HUES48 (cell line): ENCODE data around the gene PLS3.
"Not testable (repeated sequence)": the region's sequence is repeated elsewhere in the genome, so short reads cannot be mapped to it uniquely, and the experiment has no call there.

Experiments used
- H3K27ac ChIP-seq: one replicate; pipeline ENCODE4 v1.7.0; 2013; ENCODE audit warnings: low read depth, low read length, inconsistent platforms
- H3K27me3 ChIP-seq: 2 replicates; pipeline ENCODE4 v1.6.1; 2013; ENCODE audit warnings: mild to moderate bottlenecking, low read length; ENCODE audit not compliant: control insufficient read depth, insufficient read depth
- H3K36me3 ChIP-seq: 2 replicates; pipeline ENCODE4 v1.6.1; 2013; ENCODE audit warnings: low read length; ENCODE audit not compliant: control insufficient read depth, insufficient read depth
- H3K4me1 ChIP-seq: 2 replicates; pipeline ENCODE4 v1.6.1; 2013; ENCODE audit warnings: mild to moderate bottlenecking, low read length; ENCODE audit not compliant: control insufficient read depth, insufficient read depth
- H3K4me3 ChIP-seq: 2 replicates; pipeline ENCODE4 v1.5.1; 2013; ENCODE audit warnings: mild to moderate bottlenecking, low read depth, low read length
- H3K9ac ChIP-seq: 2 replicates; pipeline ENCODE4 v1.6.1; 2013; ENCODE audit warnings: mild to moderate bottlenecking, low read depth, low read length, moderate library complexity
- H3K9me3 ChIP-seq: 2 replicates; pipeline ENCODE4 v1.6.1; 2013; ENCODE audit warnings: low read length; ENCODE audit not compliant: control insufficient read depth, insufficient read depth

The PLS3 gene

DNA sequence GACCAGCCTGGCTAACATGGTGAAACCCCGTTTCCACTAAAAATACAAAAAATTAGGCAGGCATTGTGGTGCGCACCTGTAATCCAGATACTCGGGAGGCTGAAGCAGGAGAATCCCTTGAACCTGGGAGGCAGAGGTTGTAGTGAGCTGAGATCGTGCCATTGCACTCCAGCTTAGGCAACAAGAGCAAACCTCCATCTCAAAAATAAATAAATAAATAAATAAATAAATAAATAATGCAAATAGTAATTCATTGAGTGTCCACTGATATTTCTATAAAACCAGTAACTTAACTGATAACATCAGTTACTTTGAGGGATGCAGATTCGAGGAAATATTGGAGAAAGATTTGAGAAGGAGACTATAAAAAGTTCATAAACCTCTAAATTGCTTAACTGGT is 83.4 kb downstream of the PLS3 start:
- not testable (repeated sequence) for H3K27ac ChIP-seq, H3K9me3 ChIP-seq, H3K27me3 ChIP-seq, H3K9ac ChIP-seq, H3K4me3 ChIP-seq
- Histone ChIP-seq H3K4me1 (peaks cover 33% of the 10 kb centered on the region), H3K36me3 (peaks cover 88% of the 10 kb centered on the region)

DNA sequence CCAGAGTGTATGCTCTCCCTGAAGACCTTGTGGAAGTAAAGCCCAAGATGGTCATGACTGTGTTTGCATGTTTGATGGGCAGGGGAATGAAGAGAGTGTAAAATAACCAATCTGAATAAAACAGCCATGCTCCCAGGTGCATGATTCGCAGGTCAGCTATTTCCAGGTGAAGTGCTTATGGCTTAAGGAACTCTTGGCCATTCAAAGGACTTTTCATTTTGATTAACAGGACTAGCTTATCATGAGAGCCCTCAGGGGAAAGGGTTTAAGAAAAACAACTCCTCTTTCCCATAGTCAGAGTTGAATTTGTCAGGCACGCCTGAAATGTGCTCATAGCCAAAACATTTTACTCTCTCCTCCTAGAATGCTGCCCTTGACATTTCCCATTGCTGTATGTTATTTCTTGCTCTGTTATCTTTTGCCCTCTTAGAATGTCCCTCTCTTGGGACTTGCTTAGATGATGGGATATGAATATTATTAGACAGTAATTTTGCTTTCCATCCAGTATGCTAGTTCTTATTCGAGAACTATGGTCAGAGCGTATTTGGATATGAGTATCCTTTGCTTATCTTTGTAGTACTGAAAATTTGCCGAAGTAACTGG is 88.6 kb downstream of the PLS3 start:
- Histone ChIP-seq H3K27ac (peak overlapping the region; percentile 93), H3K36me3 (peaks cover 70% of the 10 kb centered on the region), H3K9ac (peak overlapping the region; percentile 59), H3K27me3 (no peaks in the 10 kb centered on the region), H3K4me3 (no peak overlapping the region), H3K9me3 (no peaks in the 10 kb centered on the region), H3K4me1 (peaks cover 30% of the 10 kb centered on the region)

DNA sequence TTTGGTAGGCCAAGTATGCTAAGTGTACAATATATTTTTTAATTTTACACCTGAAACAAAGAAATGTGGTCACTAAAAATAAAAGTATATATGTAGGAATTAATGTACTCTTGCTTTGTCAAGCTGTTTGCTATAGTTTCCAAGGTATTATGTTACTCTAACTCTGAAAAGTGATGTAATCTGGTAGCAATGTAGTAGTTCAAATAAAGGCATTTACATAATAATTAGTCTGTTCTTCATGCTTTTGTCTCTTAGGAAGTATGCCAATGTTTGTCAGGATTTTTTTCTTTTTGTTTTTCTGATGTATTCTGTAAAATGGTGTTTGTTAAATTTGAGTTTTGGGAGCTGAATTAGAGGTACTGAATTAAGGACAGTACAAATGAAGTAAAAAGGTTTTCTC is 89.5 kb downstream of the PLS3 start:
- H3K27me3 ChIP-seq, result no peaks in the 10 kb centered on the region

DNA sequence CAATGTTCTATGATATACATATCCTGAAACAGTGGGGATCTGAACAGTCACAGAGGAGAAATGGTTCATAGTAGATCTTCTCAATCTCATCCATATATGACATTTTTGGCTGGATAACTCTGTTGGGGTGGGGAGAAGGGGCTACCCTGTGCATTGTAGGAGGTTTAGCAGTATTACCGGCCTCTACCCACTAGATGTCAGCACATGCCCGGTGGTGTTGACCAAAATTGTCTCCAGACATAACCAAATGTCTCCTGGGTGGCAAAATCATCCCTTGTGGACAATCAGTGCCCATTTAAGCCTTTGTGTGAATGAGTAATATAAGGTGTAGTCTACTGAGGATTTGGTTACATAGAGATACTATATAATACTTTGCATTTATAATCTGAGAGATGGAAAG is 89.9 kb downstream of the PLS3 start:
- H3K36me3 ChIP-seq, result peaks cover 64% of the 10 kb centered on the region
- peak overlapping the region; percentile 93 for H3K27ac ChIP-seq
- no peaks in the 10 kb centered on the region for H3K27me3 ChIP-seq
- peak overlapping the region; percentile 64 for H3K9ac ChIP-seq
- peak overlapping the region; percentile 24; the same call in 1 of the 2 replicates for H3K4me3 ChIP-seq
- no peaks in the 10 kb centered on the region for H3K9me3 ChIP-seq
- H3K4me1 ChIP-seq, result peaks cover 30% of the 10 kb centered on the region

More for the DNA sequence above, 89.5 kb downstream of the PLS3 start:
- Histone ChIP-seq H3K4me1 (peaks cover 30% of the 10 kb centered on the region), H3K4me3 (peak overlapping the region; percentile 24; the same call in 1 of the 2 replicates), H3K9ac (peak overlapping the region; percentile 64), H3K9me3 (no peaks in the 10 kb centered on the region), H3K27ac (peak overlapping the region; percentile 93), H3K36me3 (peaks cover 64% of the 10 kb centered on the region)

DNA sequence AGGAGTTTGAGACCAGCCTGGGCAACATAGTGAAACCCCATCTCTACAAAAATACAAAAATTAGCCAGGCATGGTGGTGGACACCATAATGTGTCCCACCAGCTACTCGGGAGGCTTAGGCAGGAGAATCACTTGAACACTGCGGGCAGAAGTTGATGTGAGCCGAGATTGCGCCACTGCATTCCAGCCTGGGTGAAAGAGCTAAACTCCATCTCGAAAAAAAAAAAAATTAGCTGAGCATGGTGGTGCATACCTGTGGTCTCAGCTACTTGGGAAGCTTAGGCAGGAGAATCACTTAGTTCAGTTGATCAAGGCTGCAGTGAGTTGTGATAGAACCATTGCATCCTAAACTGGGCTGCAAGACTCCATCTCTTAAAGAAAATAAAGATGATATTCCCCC is 91.2 kb downstream of the PLS3 start:
- H3K27me3 ChIP-seq, result no peaks in the 10 kb centered on the region
- no peak overlapping the region for H3K9ac ChIP-seq
- H3K4me3 ChIP-seq, result no peak overlapping the region
- H3K36me3 ChIP-seq, result peaks cover 52% of the 10 kb centered on the region
- no peaks in the 10 kb centered on the region for H3K9me3 ChIP-seq
- H3K4me1 ChIP-seq, result peaks cover 30% of the 10 kb centered on the region
- H3K27ac ChIP-seq, result no peak overlapping the region

DNA sequence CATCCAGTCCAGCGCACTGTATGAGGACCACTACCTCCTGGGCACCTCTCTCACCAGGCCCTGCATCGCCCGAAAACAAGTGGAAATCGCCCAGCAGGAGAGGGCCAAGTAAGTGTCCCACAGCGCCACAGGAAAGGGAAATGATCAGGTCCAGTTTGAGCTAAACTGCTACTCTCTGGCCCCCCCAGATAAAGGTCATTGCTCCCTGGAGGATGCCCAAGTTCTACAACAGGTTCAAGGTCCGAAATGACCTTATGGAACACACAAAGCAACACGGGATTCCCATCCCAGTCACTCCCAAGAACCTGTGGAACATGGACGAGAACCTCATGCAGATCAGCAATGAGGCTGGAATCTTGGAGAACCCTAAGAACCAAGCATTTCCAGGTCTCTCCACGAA is 104.1 kb downstream of the PLS3 start:
- H3K27ac ChIP-seq, result no peak overlapping the region
- H3K4me3 ChIP-seq, result no peak overlapping the region
- H3K4me1 ChIP-seq, result no peaks in the 10 kb centered on the region
- no peak overlapping the region for H3K9ac ChIP-seq
- no peaks in the 10 kb centered on the region for H3K27me3 ChIP-seq
- no peaks in the 10 kb centered on the region for H3K36me3 ChIP-seq
- H3K9me3 ChIP-seq, result no peaks in the 10 kb centered on the region

DNA sequence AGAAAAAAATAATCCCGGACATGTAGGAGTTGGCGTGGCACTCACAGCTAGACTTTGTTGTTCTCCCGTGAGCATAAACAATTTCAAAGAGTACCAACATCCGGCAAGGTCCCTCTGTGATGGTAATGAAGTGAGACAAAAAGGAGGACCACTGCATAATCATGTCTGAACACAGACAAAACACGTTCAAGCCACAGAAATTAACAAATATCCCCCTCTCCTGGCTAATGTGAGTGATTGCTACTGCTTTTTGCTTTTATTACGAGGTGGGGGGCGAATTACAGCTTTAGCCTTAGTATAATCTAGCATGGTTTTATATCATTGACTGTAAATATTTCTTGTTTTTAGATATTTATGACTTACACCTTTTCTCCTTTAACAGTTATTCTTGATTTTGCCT is 118.5 kb downstream of the PLS3 start:
- H3K4me3 ChIP-seq, result no peak overlapping the region
- H3K4me1 ChIP-seq, result peaks cover 20% of the 10 kb centered on the region
- no peaks in the 10 kb centered on the region for H3K9me3 ChIP-seq
- H3K27ac ChIP-seq, result peak overlapping the region; percentile 52
- no peaks in the 10 kb centered on the region for H3K27me3 ChIP-seq
- no peaks in the 10 kb centered on the region for H3K36me3 ChIP-seq
- no peak overlapping the region for H3K9ac ChIP-seq

DNA sequence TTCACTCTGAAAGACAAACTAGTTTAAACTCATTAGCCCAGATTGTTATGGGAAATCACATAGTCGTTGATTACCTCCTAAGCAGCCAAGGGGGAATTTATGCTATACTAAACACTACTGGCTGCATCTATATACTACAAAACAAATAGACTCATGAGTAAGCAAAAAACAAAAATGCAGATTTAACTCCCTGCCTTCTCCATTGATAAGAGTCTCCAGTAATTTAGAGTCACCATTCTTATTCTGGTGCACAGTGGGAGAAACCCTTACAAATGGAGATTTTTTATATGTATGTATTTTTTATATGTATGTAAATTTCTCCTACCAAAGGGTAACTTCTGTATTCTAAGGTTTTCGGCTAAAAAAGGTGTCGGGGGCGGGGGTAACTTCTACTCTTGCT is 126.6 kb downstream of the PLS3 start:
- peaks cover 37% of the 10 kb centered on the region for H3K4me1 ChIP-seq
- peak overlapping the region; percentile 52; the same call in 1 of the 2 replicates for H3K9ac ChIP-seq
- H3K4me3 ChIP-seq, result no peak overlapping the region
- peak overlapping the region; percentile 89 for H3K27ac ChIP-seq
- H3K9me3 ChIP-seq, result no peaks in the 10 kb centered on the region
- no peaks in the 10 kb centered on the region for H3K27me3 ChIP-seq
- no peaks in the 10 kb centered on the region for H3K36me3 ChIP-seq

DNA sequence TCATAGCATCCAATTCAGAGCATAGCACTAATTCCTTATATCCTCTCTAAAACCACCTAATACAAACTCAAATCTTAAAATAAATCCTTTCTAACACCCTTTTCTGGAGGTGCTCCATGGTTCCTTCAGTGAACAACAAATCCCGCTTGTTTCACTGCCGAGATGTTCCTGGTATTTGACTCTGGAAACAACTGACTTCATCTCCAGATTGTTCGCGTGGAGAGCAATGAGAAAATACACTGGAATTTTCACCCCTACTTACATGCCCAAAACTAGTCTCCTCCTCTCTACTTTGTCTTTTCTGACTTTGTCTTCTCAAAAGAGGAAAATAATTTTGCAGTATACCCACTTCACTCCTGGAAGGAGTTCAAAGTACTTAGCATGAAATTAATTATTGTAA is 129.0 kb downstream of the PLS3 start:
- Histone ChIP-seq H3K4me3 (no peak overlapping the region), H3K27ac (peak overlapping the region; percentile 93), H3K9me3 (no peaks in the 10 kb centered on the region), H3K9ac (peak overlapping the region; percentile 67), H3K4me1 (peaks cover 50% of the 10 kb centered on the region), H3K36me3 (no peaks in the 10 kb centered on the region), H3K27me3 (no peaks in the 10 kb centered on the region)

DNA sequence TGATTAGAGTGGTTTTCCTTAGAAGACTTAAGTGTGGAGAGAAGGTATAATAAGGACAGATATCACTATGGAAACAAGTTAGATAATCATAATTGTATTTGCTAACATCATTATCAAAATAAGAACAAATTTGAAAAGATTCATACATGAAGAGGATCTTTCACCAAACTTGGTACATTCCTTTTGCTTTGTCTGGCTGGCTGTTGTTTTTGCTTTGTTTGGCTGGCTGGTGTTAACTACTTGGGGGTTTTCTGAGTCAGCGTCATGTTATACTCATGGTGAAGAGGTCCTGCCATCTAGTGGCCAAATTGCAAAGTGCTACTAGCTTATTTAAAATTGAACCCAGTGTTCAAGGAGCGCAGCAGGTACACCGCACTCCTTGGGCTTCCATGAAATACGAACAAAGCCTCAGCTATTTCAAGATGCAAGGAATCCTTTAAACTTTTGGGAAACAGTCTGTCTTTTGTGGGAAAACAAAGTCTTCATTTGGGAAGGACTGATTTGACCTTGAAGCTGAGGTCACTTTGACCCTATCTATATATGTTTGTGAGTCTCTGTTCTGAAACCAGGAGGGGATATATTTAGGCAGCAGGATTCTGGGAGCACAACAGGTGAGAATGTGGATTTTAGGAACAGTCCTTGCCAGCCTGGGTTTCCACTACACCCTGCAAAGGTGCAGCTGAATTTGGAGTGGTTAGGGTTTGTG is 129.7 kb downstream of the PLS3 start:
- Histone ChIP-seq H3K4me1 (peaks cover 58% of the 10 kb centered on the region), H3K9me3 (no peaks in the 10 kb centered on the region), H3K27me3 (no peaks in the 10 kb centered on the region), H3K9ac (peak overlapping the region; percentile 67), H3K27ac (peak overlapping the region; percentile 93), H3K36me3 (no peaks in the 10 kb centered on the region), H3K4me3 (no peak overlapping the region)

DNA sequence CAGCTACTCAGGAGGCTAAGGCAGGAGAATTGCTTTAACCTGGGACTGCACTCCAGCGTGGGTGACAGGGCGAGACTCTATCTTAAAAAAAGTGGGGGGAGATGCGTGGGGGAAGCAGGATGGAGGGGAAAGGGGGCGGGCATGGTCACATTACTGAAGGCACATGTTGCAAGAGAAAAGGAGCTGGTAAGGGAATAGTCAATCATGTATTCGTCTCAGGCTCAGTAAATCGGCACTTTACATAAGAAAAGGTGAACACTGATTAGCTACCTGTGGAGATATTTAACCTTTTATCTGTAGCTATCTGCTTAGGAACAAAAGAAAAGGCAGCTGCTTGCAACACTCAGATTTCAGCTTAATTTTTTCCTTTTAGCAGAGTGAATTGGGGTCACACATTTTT is 132.5 kb downstream of the PLS3 start:
- Histone ChIP-seq H3K9ac (peak overlapping the region; percentile 71), H3K27ac (peak overlapping the region; percentile 82), H3K9me3 (no peaks in the 10 kb centered on the region), H3K4me3 (no peak overlapping the region), H3K27me3 (no peaks in the 10 kb centered on the region), H3K36me3 (no peaks in the 10 kb centered on the region), H3K4me1 (peaks cover 57% of the 10 kb centered on the region)
